Testis (tissue), 3 donors: Measurements from ENCODE around the gene ANP32B. TPM values are rescaled to one million over a fixed set of nuclear protein-coding genes. Genes with fewer than 3 reads are reported as not detected.

Experiments used
- DNase-seq: peaks from one replicate; pipeline ENCODE4 v3.0.0-alpha.2; 2019
- H3K27ac ChIP-seq, 2 donors: fragments of 200-600 bp; sonication (generic); one replicate each; pipeline ENCODE4 v1.5.1; 2019
- H3K27me3 ChIP-seq: fragments of 200-600 bp; sonication (generic); one replicate; pipeline ENCODE4 v1.5.1; 2019
- H3K36me3 ChIP-seq: fragments of 200-600 bp; sonication (generic); one replicate; pipeline ENCODE4 v1.5.1; 2017; ENCODE audit warnings: low read depth; ENCODE audit errors: missing control alignments
- H3K4me1 ChIP-seq: fragments of 200-600 bp; sonication (generic); one replicate; pipeline ENCODE4 v1.5.1; 2019
- H3K4me3 ChIP-seq, 2 donors: fragments of 200-600 bp; sonication (generic); one replicate each; pipeline ENCODE4 v1.5.1; 2017 to 2019
- H3K9me3 ChIP-seq: fragments of 200-600 bp; sonication (generic); one replicate; pipeline ENCODE4 v1.5.1; 2017
- CTCF ChIP-seq, 3 experiments: fragments of 450-650 bp in 2 of 3; fragments of 200-600 bp in 1 of 3; sonication (generic) in 1 of 3; IDR thresholded peaks; one replicate each; pipeline ENCODE4 v1.5.1; 2016 to 2019; ENCODE audit warnings: antibody characterized with exemption in 3 of 3, mild to moderate bottlenecking in 2 of 3, moderate library complexity in 1 of 3
- POLR2A ChIP-seq: fragments of 450-650 bp; IDR thresholded peaks from one replicate; pipeline ENCODE4 v1.6.1; 2017; ENCODE audit warnings: antibody characterized with exemption, mild to moderate bottlenecking, moderate library complexity
- WGBS, 2 donors: methylation state at CpG; one replicate each; pipeline ENCODE4 v1.1.5; 2018; 5-methylcytosine and 5-hydroxymethylcytosine counted together
- intact Hi-C: fragments of 100-400 bp; cut with DNase I; formaldehyde crosslinking; loops from one replicate; pipeline ENCODE4 v1.15.1; 2023; ENCODE audit warnings: low total_unique reads
- polyA plus RNA-seq: library from polyadenylated mRNA; stranded (reverse); fragments of 350-450 nt; fragmentation: Illumina TruSeq; extraction: RNeasy Lipid Tissue Mini Kit (QIAGEN cat#74804); gene quantifications from one replicate; pipeline ENCODE4 v1.2.3, GENCODE V29; 2014; ENCODE audit warnings: low read depth, low replicate concordance; ENCODE audit not compliant: insufficient read depth
- total RNA-seq, 2 donors: library from RNA; depleted of rRNA; stranded (reverse); fragments of >200 nt; gene quantifications; one replicate each; pipeline ENCODE4 v1.2.3, GENCODE V29; 2016

The ANP32B gene
- total and polyA plus RNA-seq, 3 donors from 2014 or later = 33.8 to 89.6 (median 54.3) TPM

DNA sequence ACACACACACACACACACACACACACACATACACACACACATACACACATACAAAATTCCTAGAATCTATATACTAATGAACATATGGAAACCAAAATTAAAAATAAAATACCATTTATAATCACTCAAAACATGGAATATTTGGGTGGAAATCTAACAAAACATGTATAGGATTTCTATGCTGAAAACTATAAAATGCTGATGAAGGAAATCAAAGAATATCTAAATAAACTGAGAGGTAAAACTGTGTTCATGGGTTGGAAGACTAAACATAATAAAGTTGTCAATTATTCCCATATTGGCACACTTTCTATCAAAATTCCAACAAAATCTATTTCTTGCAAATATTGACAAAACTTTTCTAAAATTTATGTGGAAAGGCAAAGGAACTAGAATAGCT lies 48.0 kb downstream of the ANP32B start:
- H3K36me3 ChIP-seq = no peaks in the 10 kb centered on the region
- no peak for DNase-seq
- H3K4me1 ChIP-seq = no peaks in the 10 kb centered on the region
- intact Hi-C loops = loop anchor here (10.0 kb wide), 1 partner anchor 106 kb away; the partner anchor contains the start of gene TRMO
- H3K9me3 ChIP-seq = no peaks in the 10 kb centered on the region
- H3K4me3 ChIP-seq = no peak overlapping the region
- no peaks in the 10 kb centered on the region for H3K27me3 ChIP-seq
- TF ChIP-seq POLR2A = no peak
- no peak for TF ChIP-seq CTCF (IDR thresholded peaks at IDR 0.05)
- H3K27ac ChIP-seq = no peak overlapping the region

GRCh38 chr9:98031935-98032334 lies 48.8 kb downstream of the ANP32B start:
- Histone ChIP-seq H3K36me3 (no peaks in the 10 kb centered on the region), H3K27ac (no peak overlapping the region), H3K9me3 (no peaks in the 10 kb centered on the region), H3K4me3 (no peak overlapping the region), H3K4me1 (no peaks in the 10 kb centered on the region), H3K27me3 (no peaks in the 10 kb centered on the region)
- intact Hi-C loops = loop anchor here (10.0 kb wide), 1 partner anchor 107 kb away; the partner anchor contains the start of gene TRMO
- TF ChIP-seq POLR2A (no peak), CTCF (IDR thresholded peaks at IDR 0.05) (no peak)
- DNase-seq = no peak
- 80 to 96% methylated on average over 1 of the region's 1 CpG for WGBS, 2 donors

DNA sequence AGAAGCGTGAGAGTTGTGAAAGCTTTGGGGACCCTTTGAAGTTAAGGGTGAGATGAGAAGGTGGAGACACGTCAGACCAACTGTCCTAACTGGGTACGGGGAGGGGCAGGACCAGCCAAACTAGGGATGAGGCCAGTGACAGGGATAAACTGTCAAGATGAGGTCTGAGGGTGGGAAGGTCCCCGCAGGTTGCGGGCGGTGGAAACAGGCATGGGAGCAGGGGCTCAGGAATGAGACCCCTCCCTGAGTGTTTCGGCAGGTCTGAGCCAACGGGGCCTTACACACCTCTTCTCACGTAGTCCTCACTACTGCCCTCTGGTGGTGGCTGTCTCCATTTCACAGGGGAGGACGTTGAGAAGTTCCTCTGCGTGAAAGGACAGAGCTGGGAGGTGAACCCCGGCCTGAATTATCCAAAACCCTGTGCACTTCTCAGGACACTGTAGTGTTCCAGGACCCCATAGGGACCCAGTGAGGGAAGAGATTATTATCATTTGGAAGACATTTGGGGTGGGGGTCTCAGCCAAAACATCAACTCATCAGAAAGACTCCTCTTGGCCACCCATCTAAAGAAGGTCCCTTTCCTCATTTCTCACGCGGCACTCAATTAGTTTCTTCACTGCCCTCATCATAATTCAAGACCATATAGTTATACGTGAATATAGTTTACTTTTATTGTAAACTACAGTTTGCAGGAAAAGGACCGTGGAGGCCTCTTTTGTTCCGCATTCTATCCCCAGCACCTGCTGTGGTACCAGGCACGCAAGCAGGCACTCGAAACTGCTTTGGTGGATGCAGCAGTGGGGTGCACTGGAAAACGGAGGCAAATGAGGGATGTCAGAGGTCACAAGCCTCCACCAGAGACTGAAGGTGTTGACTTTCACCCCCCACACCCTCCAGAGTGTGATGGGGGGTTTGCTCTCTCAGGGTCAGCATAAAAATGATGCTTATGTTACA lies 51.7 kb downstream of the ANP32B start:
- no peak for TF ChIP-seq POLR2A
- TF ChIP-seq CTCF (IDR thresholded peaks at IDR 0.05) = peak; percentile 47 to 81 (median 70)
- Histone ChIP-seq H3K27me3 (no peaks in the 10 kb centered on the region), H3K9me3 (no peaks in the 10 kb centered on the region), H3K4me3 (no peak overlapping the region), H3K36me3 (no peaks in the 10 kb centered on the region), H3K4me1 (peaks cover 6% of the 10 kb centered on the region), H3K27ac (no peak overlapping the region)
- WGBS, 2 donors = 48% methylated on average over 19 to 20 of the region's 20 CpGs
- intact Hi-C loops = loop anchor here (10.0 kb wide), 1 partner anchor 110 kb away; the partner anchor contains the start of gene TRMO
- DNase-seq = peak; percentile 92

- no peak overlapping the region for H3K27ac ChIP-seq
- TF ChIP-seq CTCF (IDR thresholded peaks at IDR 0.05) (no peak), POLR2A (no peak)
- H3K4me3 ChIP-seq = no peak overlapping the region
- intact Hi-C loops = loop anchor here (10.0 kb wide), 1 partner anchor 113 kb away; the partner anchor contains the start of gene TRMO
- no peaks in the 10 kb centered on the region for H3K27me3 ChIP-seq
- peak; percentile 48 for DNase-seq
- no peaks in the 10 kb centered on the region for H3K36me3 ChIP-seq
- H3K9me3 ChIP-seq = no peaks in the 10 kb centered on the region
- H3K4me1 ChIP-seq = peaks cover 6% of the 10 kb centered on the region
Measured at GRCh38 chr9:98037357-98037756, 54.2 kb downstream of the ANP32B start.
